ENCODE data around the gene ATXN2.

ATXN2 gene

GRCh38 chr12:111642681-111643426 is 43.7 kb upstream of the ATXN2 start:
- 65% methylated on average over 4 of the region's 4 CpGs for WGBS
- Histone ChIP-seq H3K14ac (ENCODE audit: low read length in 2 of 2) (no peak overlapping the region), H2AFZ (ENCODE audit: low read depth, low read length) (no peak overlapping the region), H4K91ac (ENCODE audit: low read length) (no peak overlapping the region), H3K18ac (ENCODE audit: low read depth in 1 of 2, low read length in 2 of 2) (no peak overlapping the region), H3K9ac (ENCODE audit: low read length) (no peak overlapping the region), H3K9me3 (ENCODE audit: control insufficient read depth, low read length) (no peaks in the 10 kb centered on the region), H3K79me1 (replicated peaks; ENCODE audit: low read length, poor library complexity, severe bottlenecking) (peaks cover 16% of the 10 kb centered on the region), H2BK12ac (ENCODE audit: low read length in 2 of 2) (no peak overlapping the region), H3K23ac (ENCODE audit: low read length in 2 of 2) (no peak overlapping the region), H2AK5ac (ENCODE audit: low read length, severe bottlenecking) (no peak overlapping the region), H2BK120ac (ENCODE audit: low read depth, low read length) (no peak overlapping the region), H3K4me1 (ENCODE audit: control insufficient read depth, insufficient read depth, low read depth, low read length) (peaks cover 6% of the 10 kb centered on the region), H2BK5ac (ENCODE audit: low read depth, low read length, poor library complexity, severe bottlenecking) (no peak overlapping the region), H3K4me2 (ENCODE audit: low read length, poor library complexity, severe bottlenecking) (no peak overlapping the region), H2BK15ac (ENCODE audit: low read depth, poor library complexity, severe bottlenecking) (no peak overlapping the region), H3K4ac (ENCODE audit: low read depth in 1 of 2, low read length in 2 of 2) (no peak overlapping the region), H3K27ac (ENCODE audit: low read length, poor library complexity, severe bottlenecking) (no peak overlapping the region), H3K36me3 (ENCODE audit: control insufficient read depth in 1 of 2, insufficient read depth in 2 of 2, low read depth in 1 of 2, low read length in 2 of 2) (peaks cover 36 to 63% of the 10 kb centered on the region in 2 experiments), H3K27me3 (ENCODE audit: control insufficient read depth in 1 of 2, insufficient read depth in 1 of 2, low read length in 2 of 2) (no peaks in the 10 kb centered on the region), H3K4me3 (ENCODE audit: insufficient read depth in 1 of 2, low read depth in 1 of 2, low read length in 2 of 2) (no peak overlapping the region), H4K8ac (ENCODE audit: low read length) (no peak overlapping the region)
- DNase-seq, result no peak

DNA sequence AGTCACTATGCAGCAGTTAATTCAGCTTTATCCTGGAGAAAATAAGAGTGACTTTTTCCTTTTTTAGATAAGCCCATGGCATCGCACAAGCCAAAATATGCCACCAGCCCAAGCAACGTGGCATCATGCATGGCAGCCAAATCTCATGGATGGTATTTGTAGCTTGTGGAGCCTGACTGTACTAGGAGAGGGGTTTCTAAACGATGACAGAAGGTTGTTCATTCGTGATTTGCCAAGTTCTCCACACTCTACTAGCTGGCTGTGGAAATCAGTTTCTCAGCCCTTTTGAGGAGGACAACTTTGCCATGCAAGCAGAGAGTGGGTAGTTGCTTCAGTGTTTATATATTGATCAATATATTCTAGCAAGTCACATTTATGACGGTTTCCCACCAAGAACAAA is 41.4 kb upstream of the ATXN2 start:
- Histone ChIP-seq H2BK12ac (ENCODE audit: low read length in 2 of 2) (no peak overlapping the region), H3K36me3 (ENCODE audit: control insufficient read depth in 1 of 2, insufficient read depth in 2 of 2, low read depth in 1 of 2, low read length in 2 of 2) (peaks cover 19 to 40% of the 10 kb centered on the region in 2 experiments), H2BK5ac (ENCODE audit: low read depth, low read length, poor library complexity, severe bottlenecking) (no peak overlapping the region), H2BK120ac (ENCODE audit: low read depth, low read length) (no peak overlapping the region), H2AFZ (ENCODE audit: low read depth, low read length) (no peak overlapping the region), H4K91ac (ENCODE audit: low read length) (no peak overlapping the region), H3K4me3 (ENCODE audit: insufficient read depth in 1 of 2, low read depth in 1 of 2, low read length in 2 of 2) (no peak overlapping the region), H3K14ac (ENCODE audit: low read length in 2 of 2) (no peak overlapping the region), H3K79me1 (replicated peaks; ENCODE audit: low read length, poor library complexity, severe bottlenecking) (peaks cover 10% of the 10 kb centered on the region), H3K27ac (ENCODE audit: low read length, poor library complexity, severe bottlenecking) (no peak overlapping the region), H3K4me1 (ENCODE audit: control insufficient read depth, insufficient read depth, low read depth, low read length) (peaks cover 6% of the 10 kb centered on the region), H3K18ac (ENCODE audit: low read depth in 1 of 2, low read length in 2 of 2) (no peak overlapping the region), H2BK15ac (ENCODE audit: low read depth, poor library complexity, severe bottlenecking) (no peak overlapping the region), H3K9ac (ENCODE audit: low read length) (no peak overlapping the region), H3K4ac (ENCODE audit: low read depth in 1 of 2, low read length in 2 of 2) (no peak overlapping the region), H2AK5ac (ENCODE audit: low read length, severe bottlenecking) (no peak overlapping the region), H3K4me2 (ENCODE audit: low read length, poor library complexity, severe bottlenecking) (no peak overlapping the region), H3K9me3 (ENCODE audit: control insufficient read depth, low read length) (no peaks in the 10 kb centered on the region), H4K8ac (ENCODE audit: low read length) (no peak overlapping the region), H3K27me3 (ENCODE audit: control insufficient read depth in 1 of 2, insufficient read depth in 1 of 2, low read length in 2 of 2) (no peaks in the 10 kb centered on the region), H3K23ac (ENCODE audit: low read length in 2 of 2) (no peak overlapping the region)
- 96% methylated on average over 4 of the region's 5 CpGs for WGBS
- DNase-seq, result no peak

GRCh38 chr12:111638556-111638955 is 39.4 kb upstream of the ATXN2 start:
- no peak overlapping the region for H2BK15ac ChIP-seq (ENCODE audit: low read depth, poor library complexity, severe bottlenecking)
- peaks cover 10% of the 10 kb centered on the region for H3K79me1 ChIP-seq (replicated peaks; ENCODE audit: low read length, poor library complexity, severe bottlenecking)
- no peak overlapping the region for H2BK120ac ChIP-seq (ENCODE audit: low read depth, low read length)
- no peak overlapping the region for H4K91ac ChIP-seq (ENCODE audit: low read length)
- no peak overlapping the region for H3K23ac ChIP-seq (ENCODE audit: low read length in 2 of 2)
- no peak overlapping the region for H4K8ac ChIP-seq (ENCODE audit: low read length)
- WGBS, result 92% methylated on average over 6 of the region's 6 CpGs
- no peaks in the 10 kb centered on the region for H3K27me3 ChIP-seq (ENCODE audit: control insufficient read depth in 1 of 2, insufficient read depth in 1 of 2, low read length in 2 of 2)
- H3K4me1 ChIP-seq (ENCODE audit: control insufficient read depth, insufficient read depth, low read depth, low read length), result peaks cover 6% of the 10 kb centered on the region
- H2AFZ ChIP-seq (ENCODE audit: low read depth, low read length), result no peak overlapping the region
- peaks cover 9 to 23% of the 10 kb centered on the region in 2 experiments for H3K36me3 ChIP-seq (ENCODE audit: control insufficient read depth in 1 of 2, insufficient read depth in 2 of 2, low read depth in 1 of 2, low read length in 2 of 2)
- no peak overlapping the region for H3K14ac ChIP-seq (ENCODE audit: low read length in 2 of 2)
- no peak for DNase-seq
- no peak overlapping the region for H3K9ac ChIP-seq (ENCODE audit: low read length)
- no peak overlapping the region for H2BK5ac ChIP-seq (ENCODE audit: low read depth, low read length, poor library complexity, severe bottlenecking)
- H3K4ac ChIP-seq (ENCODE audit: low read depth in 1 of 2, low read length in 2 of 2), result no peak overlapping the region
- H3K4me3 ChIP-seq (ENCODE audit: insufficient read depth in 1 of 2, low read depth in 1 of 2, low read length in 2 of 2), result no peak overlapping the region
- no peak overlapping the region for H3K18ac ChIP-seq (ENCODE audit: low read depth in 1 of 2, low read length in 2 of 2)
- no peak overlapping the region for H3K4me2 ChIP-seq (ENCODE audit: low read length, poor library complexity, severe bottlenecking)
- no peak overlapping the region for H2AK5ac ChIP-seq (ENCODE audit: low read length, severe bottlenecking)
- no peak overlapping the region for H2BK12ac ChIP-seq (ENCODE audit: low read length in 2 of 2)
- H3K27ac ChIP-seq (ENCODE audit: low read length, poor library complexity, severe bottlenecking), result no peak overlapping the region
- H3K9me3 ChIP-seq (ENCODE audit: control insufficient read depth, low read length), result no peaks in the 10 kb centered on the region

DNA sequence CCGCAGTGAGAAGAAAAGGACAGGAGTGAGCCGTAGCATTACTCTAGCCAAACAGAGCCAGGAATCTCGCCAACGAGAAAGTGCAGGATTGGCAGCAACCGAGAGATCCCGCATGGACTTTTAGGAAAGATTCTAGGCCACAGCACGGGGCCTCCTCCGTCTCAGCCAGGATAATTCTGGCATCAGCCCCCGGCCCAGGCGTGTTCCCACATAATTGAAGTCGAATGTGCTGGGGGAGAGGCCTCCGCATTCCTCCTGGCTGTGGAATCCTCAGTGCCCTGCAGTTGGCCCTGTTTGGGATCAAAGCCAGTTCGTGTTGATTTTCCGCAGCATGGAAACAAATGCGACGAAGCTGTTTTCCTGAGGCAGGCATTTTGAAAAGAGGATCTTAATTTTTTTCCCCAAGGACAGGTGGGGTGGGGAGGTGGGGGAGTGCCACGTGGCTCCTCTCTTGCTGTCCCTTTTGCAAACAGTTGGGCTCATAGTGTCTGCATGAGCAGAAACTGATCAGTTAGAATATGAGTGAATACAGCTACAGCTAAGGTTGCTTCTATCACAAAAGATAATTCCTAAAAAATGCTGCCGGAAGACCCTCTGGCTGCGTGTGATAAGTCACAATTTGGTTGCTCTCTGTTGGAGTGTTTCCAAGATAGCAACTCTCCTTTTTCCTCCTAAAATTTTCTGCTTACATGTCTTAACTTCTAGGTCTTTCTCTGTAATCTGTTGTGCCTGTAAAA is 37.3 kb upstream of the ATXN2 start:
- no peak overlapping the region for H2BK120ac ChIP-seq (ENCODE audit: low read depth, low read length)
- H3K9ac ChIP-seq (ENCODE audit: low read length), result peak overlapping the region; percentile 73
- peak overlapping the region in 1 of 2 experiments; percentile 7 for H3K4me3 ChIP-seq (ENCODE audit: insufficient read depth in 1 of 2, low read depth in 1 of 2, low read length in 2 of 2)
- H3K4ac ChIP-seq (ENCODE audit: low read depth in 1 of 2, low read length in 2 of 2), result no peak overlapping the region
- no peak overlapping the region for H3K14ac ChIP-seq (ENCODE audit: low read length in 2 of 2)
- H4K8ac ChIP-seq (ENCODE audit: low read length), result no peak overlapping the region
- H3K4me1 ChIP-seq (ENCODE audit: control insufficient read depth, insufficient read depth, low read depth, low read length), result peaks cover 6% of the 10 kb centered on the region
- H2AK5ac ChIP-seq (ENCODE audit: low read length, severe bottlenecking), result no peak overlapping the region
- H4K91ac ChIP-seq (ENCODE audit: low read length), result no peak overlapping the region
- H3K27me3 ChIP-seq (ENCODE audit: control insufficient read depth in 1 of 2, insufficient read depth in 1 of 2, low read length in 2 of 2), result no peaks in the 10 kb centered on the region
- no peak overlapping the region for H2AFZ ChIP-seq (ENCODE audit: low read depth, low read length)
- H2BK5ac ChIP-seq (ENCODE audit: low read depth, low read length, poor library complexity, severe bottlenecking), result no peak overlapping the region
- DNase-seq, result no peak
- H3K36me3 ChIP-seq (ENCODE audit: control insufficient read depth in 1 of 2, insufficient read depth in 2 of 2, low read depth in 1 of 2, low read length in 2 of 2), result peaks cover 9 to 14% of the 10 kb centered on the region in 2 experiments
- no peak overlapping the region for H3K23ac ChIP-seq (ENCODE audit: low read length in 2 of 2)
- no peak overlapping the region for H3K27ac ChIP-seq (ENCODE audit: low read length, poor library complexity, severe bottlenecking)
- H3K79me1 ChIP-seq (replicated peaks; ENCODE audit: low read length, poor library complexity, severe bottlenecking), result peaks cover 9% of the 10 kb centered on the region
- WGBS, result 47% methylated on average over 19 of the region's 19 CpGs
- H3K9me3 ChIP-seq (ENCODE audit: control insufficient read depth, low read length), result no peaks in the 10 kb centered on the region
- no peak overlapping the region for H2BK12ac ChIP-seq (ENCODE audit: low read length in 2 of 2)
- no peak overlapping the region for H3K18ac ChIP-seq (ENCODE audit: low read depth in 1 of 2, low read length in 2 of 2)
- H3K4me2 ChIP-seq (ENCODE audit: low read length, poor library complexity, severe bottlenecking), result no peak overlapping the region
- H2BK15ac ChIP-seq (ENCODE audit: low read depth, poor library complexity, severe bottlenecking), result no peak overlapping the region

Data from mesenchymal stem cell (in vitro differentiated cells and primary cell).